H9 (cell line): ENCODE results near the gene CDH4. TPM values are rescaled to one million over a fixed set of nuclear protein-coding genes. Genes with fewer than 3 reads are reported as not detected.
A peak's percentile ranks its signal among the peaks of the same experiment; 100 is the strongest.

Experiments used
- DNase-seq: peaks from one replicate; pipeline ENCODE4 v3.0.0-alpha.2; 2017
- H2AFZ ChIP-seq: one replicate; pipeline ENCODE4 v1.6.1; 2013; ENCODE audit warnings: mild to moderate bottlenecking, low read length, control low read depth, moderate library complexity
- H2AK5ac ChIP-seq: 2 replicates; pipeline ENCODE4 v1.6.1; 2013; ENCODE audit warnings: low read length, control low read depth, mixed read lengths; ENCODE audit not compliant: insufficient read length
- H2BK120ac ChIP-seq: one replicate; pipeline ENCODE4 v1.6.1; 2013; ENCODE audit warnings: low read depth, mild to moderate bottlenecking, low read length, control low read depth, inconsistent platforms; ENCODE audit not compliant: poor library complexity, severe bottlenecking
- H2BK12ac ChIP-seq: 2 replicates; pipeline ENCODE4 v1.6.1; 2013; ENCODE audit warnings: low read length, control low read depth, mixed read lengths, low read depth; ENCODE audit not compliant: insufficient read length
- H2BK15ac ChIP-seq: 2 replicates; pipeline ENCODE4 v1.6.1; 2013; ENCODE audit warnings: low read depth, low read length, control low read depth
- H2BK20ac ChIP-seq: one replicate; pipeline ENCODE4 v1.6.1; 2013; ENCODE audit warnings: low read depth, mild to moderate bottlenecking, low read length, control low read depth, inconsistent platforms; ENCODE audit not compliant: poor library complexity, severe bottlenecking
- H2BK5ac ChIP-seq: 2 replicates; pipeline ENCODE4 v1.6.1; 2013; ENCODE audit warnings: low read length, control low read depth, mixed read lengths; ENCODE audit not compliant: insufficient read length
- H3K14ac ChIP-seq: 2 replicates; pipeline ENCODE4 v1.6.1; 2013; ENCODE audit warnings: low read length, control low read depth; ENCODE audit not compliant: insufficient read depth
- H3K18ac ChIP-seq: 2 replicates; pipeline ENCODE4 v1.6.1; 2013; ENCODE audit warnings: low read depth, mild to moderate bottlenecking, mixed read lengths, low read length, control low read depth; ENCODE audit not compliant: insufficient read length
- H3K23ac ChIP-seq: 2 replicates; pipeline ENCODE4 v1.6.1; 2013; ENCODE audit warnings: low read length, control low read depth, mixed read lengths, low read depth; ENCODE audit not compliant: insufficient read length
- H3K23me2 ChIP-seq: 2 replicates; pipeline ENCODE4 v1.6.1; 2013; ENCODE audit warnings: low read depth, mild to moderate bottlenecking, mixed read lengths, low read length, control low read depth; ENCODE audit not compliant: insufficient read length, poor library complexity, severe bottlenecking
- H3K27ac ChIP-seq: 2 replicates; pipeline ENCODE4 v1.5.1; 2013; ENCODE audit warnings: low read length, control low read depth, mixed read lengths, low read depth; ENCODE audit not compliant: insufficient read length
- H3K27me3 ChIP-seq: 2 replicates; pipeline ENCODE4 v1.6.1; 2013; ENCODE audit warnings: low read length, control low read depth, inconsistent platforms; ENCODE audit not compliant: insufficient read depth
- H3K4ac ChIP-seq: 2 replicates; pipeline ENCODE4 v1.6.1; 2013; ENCODE audit warnings: low read depth, mild to moderate bottlenecking, control low read depth, inconsistent platforms, low read length, moderate library complexity
- H3K4me1 ChIP-seq: 2 replicates; pipeline ENCODE4 v1.6.1; 2013; ENCODE audit warnings: low read length, control low read depth, inconsistent platforms; ENCODE audit not compliant: insufficient read depth
- H3K4me2 ChIP-seq: 2 replicates; pipeline ENCODE4 v1.6.1; 2013; ENCODE audit warnings: low read length, control low read depth, mixed read lengths; ENCODE audit not compliant: insufficient read length, insufficient read depth
- H3K56ac ChIP-seq: 2 replicates; pipeline ENCODE4 v1.6.1; 2013; ENCODE audit warnings: low read depth, mild to moderate bottlenecking, mixed read lengths, low read length, control low read depth; ENCODE audit not compliant: insufficient read length
- H3K79me1 ChIP-seq: 2 replicates; pipeline ENCODE4 v1.6.1; 2013; ENCODE audit warnings: low read depth, mild to moderate bottlenecking, moderate library complexity, low read length, control low read depth, inconsistent platforms; ENCODE audit not compliant: insufficient read depth, poor library complexity, severe bottlenecking
- H3K79me2 ChIP-seq: 2 replicates; pipeline ENCODE4 v1.6.1; 2013; ENCODE audit warnings: low read length, control low read depth, inconsistent platforms; ENCODE audit not compliant: insufficient read depth
- H3K9ac ChIP-seq: 2 replicates; pipeline ENCODE4 v1.6.1; 2013; ENCODE audit warnings: low read length, control low read depth, mixed read lengths; ENCODE audit not compliant: insufficient read length; ENCODE audit errors: extremely low read depth
- H3K9me3 ChIP-seq: one replicate; pipeline ENCODE4 v1.6.1; 2013; ENCODE audit warnings: low read depth, low read length, inconsistent platforms; ENCODE audit not compliant: control insufficient read depth
- H3T11ph ChIP-seq: one replicate; pipeline ENCODE4 v1.6.1; 2013; ENCODE audit warnings: mild to moderate bottlenecking, low read length, control low read depth, inconsistent platforms
- H4K20me1 ChIP-seq: one replicate; pipeline ENCODE4 v1.6.1; 2013; ENCODE audit not compliant: control insufficient read depth, insufficient read length, insufficient read depth
- H4K5ac ChIP-seq: 2 replicates; pipeline ENCODE4 v1.6.1; 2013; ENCODE audit warnings: low read depth, mild to moderate bottlenecking, mixed read lengths, low read length, control low read depth; ENCODE audit not compliant: insufficient read length
- H4K8ac ChIP-seq: replicated peaks from 2 replicates; pipeline ENCODE4 v1.6.1; 2013; ENCODE audit warnings: low read length, control low read depth, mixed read lengths, low read depth; ENCODE audit not compliant: insufficient read length
- H4K91ac ChIP-seq: 2 replicates; pipeline ENCODE4 v1.6.1; 2013; ENCODE audit warnings: low read depth, mild to moderate bottlenecking, moderate library complexity, mixed read lengths, low read length, control low read depth; ENCODE audit not compliant: insufficient read length
- H3K27ac Mint-ChIP-seq, 3 experiments: 2 replicates in 2 of 3; 3 replicates in 1 of 3; pipeline ENCODE4 v1.8.0; 2020 to 2021; ENCODE audit warnings: mixed read lengths in 3 of 3, mild to moderate bottlenecking in 1 of 3, moderate library complexity in 1 of 3
- H3K27me3 Mint-ChIP-seq: 2 replicates; pipeline ENCODE4 v1.8.0; 2021; ENCODE audit warnings: low read depth, mild to moderate bottlenecking, moderate library complexity, mixed read lengths
- H3K36me3 Mint-ChIP-seq, 3 experiments: 2 replicates in 2 of 3; 3 replicates in 1 of 3; pipeline ENCODE4 v1.8.0; 2020 to 2021; ENCODE audit warnings: low read depth in 3 of 3, mixed read lengths in 3 of 3; ENCODE audit not compliant: insufficient read depth in 1 of 3
- H3K4me1 Mint-ChIP-seq, 2 experiments: 2 replicates each; pipeline ENCODE4 v1.8.0; 2020; ENCODE audit warnings: mixed read lengths in 2 of 2
- H3K4me3 Mint-ChIP-seq, 2 experiments: 2 replicates in 1 of 2; 3 replicates in 1 of 2; pipeline ENCODE4 v1.8.0; 2020 to 2021; ENCODE audit warnings: mild to moderate bottlenecking in 2 of 2, mixed read lengths in 2 of 2, moderate library complexity in 1 of 2
- H3K9me3 Mint-ChIP-seq, 2 experiments: 2 replicates in 1 of 2; 3 replicates in 1 of 2; pipeline ENCODE4 v1.8.0; 2020; ENCODE audit warnings: mild to moderate bottlenecking in 2 of 2, mixed read lengths in 2 of 2, moderate library complexity in 1 of 2
- WGBS: extraction: QIAGEN DNeasy Blood & Tissue Kit; methylation state at CpG from one replicate; pipeline ENCODE4 v1.1.7; 2013; ENCODE audit warnings: missing lambda C conversion rate, low lambda C conversion rate, mixed read lengths; ENCODE audit not compliant: insufficient read length; ENCODE audit errors: extremely low coverage; 5-methylcytosine and 5-hydroxymethylcytosine counted together
- total RNA-seq: library from RNA; stranded (reverse); gene quantifications from 2 replicates; pipeline ENCODE4 v1.2.1, GENCODE V29; 2021
- TF ChIP-seq, protein P1 (sequence below): fragments of 200-600 bp; sonication (generic); conservative IDR thresholded peaks from 3 replicates; pipeline ENCODE4 v1.8.0; 2021; ENCODE audit warnings: antibody characterized with exemption, mild to moderate bottlenecking

The CDH4 gene
- total RNA-seq, 1 experiment from 2014 or later = 3.0 TPM

DNA sequence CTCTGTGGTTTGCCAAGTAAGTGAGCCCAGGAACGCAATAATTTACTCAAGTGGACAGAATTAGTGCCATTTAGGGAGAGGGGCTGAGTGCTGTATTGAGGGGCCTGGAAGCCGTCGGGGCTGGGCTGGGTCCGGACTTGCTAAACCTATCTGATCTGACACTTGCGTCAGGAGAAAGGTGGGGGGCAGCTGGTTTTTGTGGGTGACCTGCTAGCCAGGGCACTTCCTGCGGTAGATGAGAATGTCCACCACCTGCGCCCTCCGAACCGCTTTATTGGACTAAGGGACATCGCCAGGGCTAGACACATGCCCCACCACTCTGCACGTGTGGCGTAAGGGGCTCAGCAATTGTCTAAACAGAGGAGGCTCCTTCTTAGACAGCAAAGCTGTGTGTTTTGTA lies 139.1 kb downstream of the CDH4 start:
- TF ChIP-seq, protein P1, sequence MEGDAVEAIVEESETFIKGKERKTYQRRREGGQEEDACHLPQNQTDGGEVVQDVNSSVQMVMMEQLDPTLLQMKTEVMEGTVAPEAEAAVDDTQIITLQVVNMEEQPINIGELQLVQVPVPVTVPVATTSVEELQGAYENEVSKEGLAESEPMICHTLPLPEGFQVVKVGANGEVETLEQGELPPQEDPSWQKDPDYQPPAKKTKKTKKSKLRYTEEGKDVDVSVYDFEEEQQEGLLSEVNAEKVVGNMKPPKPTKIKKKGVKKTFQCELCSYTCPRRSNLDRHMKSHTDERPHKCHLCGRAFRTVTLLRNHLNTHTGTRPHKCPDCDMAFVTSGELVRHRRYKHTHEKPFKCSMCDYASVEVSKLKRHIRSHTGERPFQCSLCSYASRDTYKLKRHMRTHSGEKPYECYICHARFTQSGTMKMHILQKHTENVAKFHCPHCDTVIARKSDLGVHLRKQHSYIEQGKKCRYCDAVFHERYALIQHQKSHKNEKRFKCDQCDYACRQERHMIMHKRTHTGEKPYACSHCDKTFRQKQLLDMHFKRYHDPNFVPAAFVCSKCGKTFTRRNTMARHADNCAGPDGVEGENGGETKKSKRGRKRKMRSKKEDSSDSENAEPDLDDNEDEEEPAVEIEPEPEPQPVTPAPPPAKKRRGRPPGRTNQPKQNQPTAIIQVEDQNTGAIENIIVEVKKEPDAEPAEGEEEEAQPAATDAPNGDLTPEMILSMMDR = no peak
- Histone ChIP-seq H3K79me2 (no peaks in the 10 kb centered on the region), H3K9ac (no peak overlapping the region), H3K4ac (no peak overlapping the region), H2BK12ac (no peak overlapping the region), H3T11ph (no peak overlapping the region), H4K5ac (no peak overlapping the region), H2BK5ac (no peak overlapping the region), H3K9me3 (no peaks in the 10 kb centered on the region), H3K18ac (no peak overlapping the region), H3K23ac (no peak overlapping the region), H2BK120ac (no peak overlapping the region), H2BK20ac (no peak overlapping the region), H4K20me1 (no peaks in the 10 kb centered on the region), H2AFZ (no peak overlapping the region), H3K79me1 (no peaks in the 10 kb centered on the region), H3K14ac (0 out of 2 replicates have a peak overlapping the region, but pooled peaks have one; percentile 26), H2BK15ac (no peak overlapping the region), H3K4me1 (peaks cover 3% of the 10 kb centered on the region; the same call in 1 of the 2 replicates), H3K27me3 (no peaks in the 10 kb centered on the region), H4K8ac (no peak overlapping the region), H3K4me2 (no peak overlapping the region), H3K56ac (no peak overlapping the region), H4K91ac (no peak overlapping the region), H2AK5ac (no peak overlapping the region), H3K23me2 (no peaks in the 10 kb centered on the region), H3K27ac (no peak overlapping the region)
- Mint-ChIP-seq H3K27ac (no peak overlapping the region), H3K27me3 (peaks cover 20% of the 10 kb centered on the region), H3K36me3 (peaks cover 0 to 7% (median 3%) of the 10 kb centered on the region in 3 experiments; a peak in 2 of 7 replicates), H3K4me3 (no peak overlapping the region), H3K4me1 (peaks cover 17 to 24% of the 10 kb centered on the region in 2 experiments), H3K9me3 (peaks cover 4 to 6% of the 10 kb centered on the region in 2 experiments; a peak in 4 of 5 replicates)
- no peak for DNase-seq
- no CpG with 5 or more reads among the region's 12 CpGs for WGBS
